HFF-Myc (cell line): Measurements from ENCODE around the gene CNGA3.

Source experiments
- DNase-seq: peaks from one replicate; pipeline ENCODE4 v3.0.0-alpha.2; 2011; ENCODE audit warnings: low read depth; ENCODE audit errors: extremely low read depth
- H3K4me3 ChIP-seq: replicated peaks from 2 replicates; pipeline ENCODE4 v1.5.1; 2011; ENCODE audit warnings: low read depth, mild to moderate bottlenecking, control low read depth, low read length
- CTCF ChIP-seq: IDR thresholded peaks from 2 replicates; pipeline ENCODE4 v1.5.1; 2012; ENCODE audit warnings: mild to moderate bottlenecking, low read depth, low read length, control low read depth; ENCODE audit errors: missing control alignments

CNGA3 gene

GRCh38 chr2:98388081-98388480, 41.8 kb downstream of the CNGA3 start:
- no peak for DNase-seq
- TF ChIP-seq CTCF: no peak
- H3K4me3 ChIP-seq: no peak overlapping the region

GRCh38 chr2:98388601-98389250, 42.5 kb downstream of the CNGA3 start:
- no peak for DNase-seq
- TF ChIP-seq CTCF: no peak
- no peak overlapping the region for H3K4me3 ChIP-seq

GRCh38 chr2:98389251-98389605, 43.0 kb downstream of the CNGA3 start:
- no peak for DNase-seq
- TF ChIP-seq CTCF: no peak
- H3K4me3 ChIP-seq: no peak overlapping the region

- DNase-seq: no peak
- H3K4me3 ChIP-seq: no peak overlapping the region
- TF ChIP-seq CTCF: no peak
Observed at GRCh38 chr2:98390571-98391476, 44.6 kb downstream of the CNGA3 start.

- no peak for DNase-seq
- no peak overlapping the region for H3K4me3 ChIP-seq
- no peak for TF ChIP-seq CTCF
Observed at GRCh38 chr2:98391581-98392270, 45.5 kb downstream of the CNGA3 start.

GRCh38 chr2:98393354-98393753, 47.1 kb downstream of the CNGA3 start:
- no peak for TF ChIP-seq CTCF
- DNase-seq: no peak
- no peak overlapping the region for H3K4me3 ChIP-seq
